Measurements from ENCODE around the gene ITGAD.

Gene ITGAD

DNA sequence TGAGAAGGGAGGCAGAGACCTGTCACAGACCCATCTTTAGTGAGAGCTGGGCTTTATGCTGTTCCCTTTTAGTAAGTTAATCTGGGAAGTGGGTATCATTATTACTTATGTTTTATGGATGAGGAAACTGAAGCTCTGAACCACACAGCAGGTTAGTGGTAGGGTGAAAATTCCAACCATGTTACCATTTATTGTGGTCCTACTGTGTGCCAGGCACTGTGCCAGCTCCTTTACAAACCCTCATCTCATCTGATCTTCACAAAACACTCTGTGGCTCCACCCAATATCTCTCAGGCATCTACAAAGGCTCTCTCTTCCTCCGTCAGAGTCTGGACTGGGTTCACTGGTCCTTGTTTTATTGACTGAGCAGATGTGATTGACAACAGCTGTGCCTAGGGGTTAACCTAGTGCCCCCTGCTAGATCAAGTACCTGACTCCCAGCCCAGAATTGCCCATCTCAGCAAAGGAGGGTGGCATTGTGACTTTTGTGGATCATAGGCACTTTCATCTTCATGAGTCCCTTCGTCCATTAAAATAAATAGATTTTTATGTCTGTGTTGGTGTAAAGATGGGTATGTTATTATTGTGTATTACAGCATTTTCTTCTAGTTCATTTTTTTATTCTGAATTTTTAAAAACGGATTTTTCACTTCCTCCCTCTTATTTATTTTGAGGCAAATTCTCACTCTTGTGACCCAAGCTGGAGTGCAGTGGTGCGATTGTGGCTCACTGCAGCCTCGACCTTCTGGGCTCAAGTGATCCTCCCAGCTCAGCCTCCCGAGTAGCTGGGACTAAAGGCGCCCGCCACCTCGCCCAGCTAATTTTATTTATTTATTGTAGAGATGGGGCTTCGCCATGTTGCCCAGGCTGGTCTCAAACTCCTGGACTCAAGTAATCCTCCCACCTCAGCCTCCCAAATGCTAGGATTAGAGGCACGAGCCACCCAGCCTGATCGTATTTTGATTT is 81.9 kb downstream of the ITGAD start:
- DNase-seq (ENCODE audit: low read depth in 2 of 2), result no peak

DNA sequence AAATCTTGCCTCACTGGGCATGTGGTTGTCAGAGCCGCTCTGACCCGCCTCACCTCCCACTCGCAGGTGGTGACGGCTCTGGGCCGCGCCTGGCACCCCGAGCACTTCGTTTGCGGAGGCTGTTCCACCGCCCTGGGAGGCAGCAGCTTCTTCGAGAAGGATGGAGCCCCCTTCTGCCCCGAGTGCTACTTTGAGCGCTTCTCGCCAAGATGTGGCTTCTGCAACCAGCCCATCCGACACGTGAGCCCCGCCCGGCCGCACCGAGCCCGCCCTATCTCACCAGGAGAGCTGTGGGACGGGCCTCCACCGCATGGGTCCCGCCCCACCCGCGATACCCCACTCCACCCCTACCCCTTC is 82.8 kb downstream of the ITGAD start:
- no peak for DNase-seq (ENCODE audit: low read depth in 2 of 2)
